Activated T-cell treated with anti-CD3 and anti-CD28 coated beads, Interleukin-2, amount 50 U/mL, for 72 hours (primary cell): ENCODE results near the gene GIMAP1. TPM values are rescaled to one million over a fixed set of nuclear protein-coding genes. Genes with fewer than 3 reads are reported as not detected.

Experiments
- ATAC-seq, 2 donors: fragments of 150-1000 bp; cut with Tn5 transposase; replicated peaks in 1 of 2; 2 replicates each; pipeline ENCODE4 v1.10.0; 2021; ENCODE audit warnings: moderate library complexity in 2 of 2, mild to moderate bottlenecking in 1 of 2
- DNase-seq, 2 donors: peaks; one replicate each; pipeline ENCODE4 v3.0.0; 2021 to 2022; ENCODE audit warnings: mixed read lengths in 1 of 2
- H3K27ac Mint-ChIP-seq: one replicate; pipeline ENCODE4 v1.8.0; 2022; ENCODE audit warnings: mild to moderate bottlenecking, moderate library complexity, mixed read lengths
- H3K27me3 Mint-ChIP-seq: one replicate; pipeline ENCODE4 v1.8.0; 2022; ENCODE audit warnings: low read depth, mixed read lengths
- H3K36me3 Mint-ChIP-seq, 2 donors: one replicate each; pipeline ENCODE4 v1.8.0; 2022; ENCODE audit warnings: mixed read lengths in 2 of 2, mild to moderate bottlenecking in 1 of 2; ENCODE audit not compliant: insufficient read depth in 2 of 2
- H3K4me1 Mint-ChIP-seq: one replicate; pipeline ENCODE4 v1.8.0; 2022; ENCODE audit warnings: low read depth, mixed read lengths
- H3K4me3 Mint-ChIP-seq, 2 donors: one replicate each; pipeline ENCODE4 v1.8.0; 2022; ENCODE audit warnings: mild to moderate bottlenecking in 2 of 2, mixed read lengths in 2 of 2, moderate library complexity in 2 of 2
- H3K9me3 Mint-ChIP-seq, 2 donors: one replicate each; pipeline ENCODE4 v1.8.0; 2022; ENCODE audit warnings: mixed read lengths in 2 of 2
- total RNA-seq, 2 donors: library from RNA; stranded (reverse); gene quantifications; one replicate each; pipeline ENCODE4 v1.2.3, GENCODE V29; 2022

Gene GIMAP1
- total RNA-seq, 2 donors from 2014 or later, result 5.5 to 9.3 TPM

DNA sequence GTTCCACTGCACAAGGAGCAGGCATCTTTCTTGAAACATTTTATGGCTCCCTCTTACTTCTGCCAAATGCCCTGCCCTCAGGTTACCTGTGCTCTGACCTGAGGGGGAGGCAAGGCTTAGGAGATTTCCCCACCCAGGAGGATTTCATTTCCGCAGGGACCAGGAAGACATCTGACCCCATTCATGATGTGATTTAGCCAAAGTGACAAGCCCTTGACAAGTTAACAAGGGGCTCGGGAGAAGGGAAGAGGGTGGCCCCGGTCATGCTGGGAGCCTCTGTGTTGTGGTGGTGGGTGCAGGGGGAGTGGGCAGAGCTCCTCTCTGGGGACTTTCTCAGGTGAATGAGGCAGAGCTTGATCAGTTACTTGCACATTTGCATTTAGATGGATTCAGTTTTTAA lies 39.8 kb downstream of the GIMAP1 start:
- ATAC-seq (no peak), DNase-seq (no peak)
- Mint-ChIP-seq H3K4me3 (peak overlapping the region; percentile 44 to 66), H3K9me3 (peaks cover 0 to 4% of the 10 kb centered on the region in 2 donors), H3K27me3 (no peaks in the 10 kb centered on the region), H3K27ac (peak overlapping the region; percentile 78), H3K4me1 (peaks cover 52% of the 10 kb centered on the region), H3K36me3 (peaks cover 3% of the 10 kb centered on the region in 2 donors)

DNA sequence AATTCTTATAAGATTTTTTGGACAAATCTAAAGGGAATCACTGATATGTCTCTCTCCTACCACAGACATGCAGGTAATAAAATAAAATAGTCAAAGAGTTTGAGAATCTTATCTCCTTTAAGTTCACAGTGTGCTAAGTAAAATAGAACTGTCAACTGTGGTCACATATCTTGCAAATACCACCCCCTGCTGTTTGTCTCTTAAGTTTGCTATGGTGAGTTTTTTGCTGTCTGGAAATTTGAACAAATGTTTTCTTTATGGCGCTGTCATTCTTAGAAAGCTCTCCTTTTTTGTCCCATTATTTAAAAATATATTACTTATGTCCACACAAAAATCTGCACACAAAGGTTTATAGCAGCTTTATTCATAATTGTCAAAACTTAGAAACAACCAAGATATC lies 40.4 kb downstream of the GIMAP1 start:
- peaks cover 9 to 10% of the 10 kb centered on the region in 2 donors for H3K36me3 Mint-ChIP-seq
- peaks cover 49% of the 10 kb centered on the region for H3K4me1 Mint-ChIP-seq
- DNase-seq, result no peak
- peak overlapping the region; percentile 78 for H3K27ac Mint-ChIP-seq
- no peak for ATAC-seq
- H3K9me3 Mint-ChIP-seq, result peaks cover 2 to 10% of the 10 kb centered on the region in 2 donors
- H3K4me3 Mint-ChIP-seq, result peak overlapping the region; percentile 44 to 66
- no peaks in the 10 kb centered on the region for H3K27me3 Mint-ChIP-seq

- no peak for ATAC-seq
- Mint-ChIP-seq H3K27me3 (no peaks in the 10 kb centered on the region), H3K4me3 (no peak overlapping the region), H3K4me1 (peaks cover 26% of the 10 kb centered on the region), H3K9me3 (peaks cover 2 to 8% of the 10 kb centered on the region in 2 donors), H3K36me3 (peaks cover 9 to 11% of the 10 kb centered on the region in 2 donors), H3K27ac (no peak overlapping the region)
- no peak for DNase-seq
Measured at GRCh38 chr7:150759479-150759878, 43.1 kb downstream of the GIMAP1 start.

DNA sequence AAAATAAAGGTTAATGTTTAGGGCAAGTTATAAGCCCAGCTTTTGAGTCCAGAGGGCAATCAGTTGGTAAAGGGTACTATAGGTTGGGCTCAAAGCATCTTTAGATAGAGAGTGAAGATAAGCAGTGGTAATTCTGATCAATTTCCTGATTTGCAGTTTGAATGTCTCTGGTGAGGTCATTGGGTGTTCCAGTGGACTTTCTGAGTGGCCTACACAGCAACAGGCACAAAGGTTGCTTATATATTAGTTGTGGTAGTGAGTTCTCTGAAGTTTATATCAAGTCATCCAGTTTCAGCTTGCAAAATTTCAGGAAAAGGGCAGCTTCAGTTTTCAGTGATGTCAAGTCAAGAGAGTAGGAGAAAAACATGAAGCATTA lies 49.9 kb downstream of the GIMAP1 start:
- Mint-ChIP-seq H3K4me3 (no peak overlapping the region), H3K4me1 (no peaks in the 10 kb centered on the region), H3K27me3 (no peaks in the 10 kb centered on the region), H3K27ac (no peak overlapping the region), H3K36me3 (peaks cover 6% of the 10 kb centered on the region in 2 donors), H3K9me3 (peaks cover 2 to 6% of the 10 kb centered on the region in 2 donors)
- ATAC-seq, result no peak
- DNase-seq, result no peak

- DNase-seq (no peak), ATAC-seq (no peak)
- H3K4me1 Mint-ChIP-seq, result no peaks in the 10 kb centered on the region
- H3K27ac Mint-ChIP-seq, result no peak overlapping the region
- no peaks in the 10 kb centered on the region for H3K27me3 Mint-ChIP-seq
- peaks cover 0 to 6% of the 10 kb centered on the region in 2 donors for H3K36me3 Mint-ChIP-seq
- H3K9me3 Mint-ChIP-seq, result peaks cover 4% of the 10 kb centered on the region in 2 donors
- H3K4me3 Mint-ChIP-seq, result no peak overlapping the region
Measured at GRCh38 chr7:150769768-150770167, 53.4 kb downstream of the GIMAP1 start.

Other genes starting within 250 kb of the GIMAP1 start
- gene GIMAP7, start 201.7 kb upstream of the GIMAP1 start, total RNA-seq, result 10 to 100 TPM; 45.1 to 50.7 TPM
- 100 to 1,000 TPM; 114 to 156 TPM for gene GIMAP4, start 149.2 kb upstream of the GIMAP1 start, total RNA-seq
- 10 to 100 TPM; 35.1 to 41.6 TPM for gene GIMAP6, start 84.2 kb upstream of the GIMAP1 start, total RNA-seq
- 10 to 100 TPM; 47.8 to 59.4 TPM for gene GIMAP2, start 30.9 kb upstream of the GIMAP1 start, total RNA-seq
- gene GIMAP5, start 20.8 kb downstream of the GIMAP1 start, total RNA-seq, result 10 to 100 TPM; 43.5 to 50.5 TPM
- not detected for gene TMEM176B, start 83.8 kb downstream of the GIMAP1 start, total RNA-seq
- gene TMEM176A, start 84.2 kb downstream of the GIMAP1 start, total RNA-seq, result under 1 TPM; 0.24 to 0.30 TPM
- gene AOC1, start 135.9 kb downstream of the GIMAP1 start, total RNA-seq, result not detected